PC-9 (cell line): ENCODE measurements around the gene KCNG1. TPM values are rescaled to one million over a fixed set of nuclear protein-coding genes. Genes with fewer than 3 reads are reported as not detected.

ENCODE experiments used
- BruUV-seq: library from RNA; stranded (reverse); fragments of 400-500 nt; replicated peaks from 2 replicates; lab custom pipeline; 2021; lab: Mats Ljungman, UMichigan
- CTCF ChIA-PET: fragments of 300-600 bp; sonication (Branson Sonifier 250); formaldehyde crosslinking; loops from one replicate; lab custom pipeline; 2022; ENCODE audit warnings: antibody characterized with exemption; lab: Charles Lee
- POLR2A ChIA-PET: fragments of 300-600 bp; sonication (Branson Sonifier 250); formaldehyde crosslinking; loops from one replicate; lab custom pipeline; 2022; ENCODE audit warnings: antibody characterized with exemption; ENCODE audit not compliant: unreplicated experiment; lab: Charles Lee
- DNase-seq, 2 experiments: peaks; one replicate each; pipeline versions ENCODE4 v3.0.0 to v3.0.0-alpha.2; 2015 to 2022; ENCODE audit warnings: mixed read lengths in 1 of 2
- H2AFZ ChIP-seq: fragments of 200-600 bp; sonication (generic); 2 replicates; pipeline ENCODE4 v1.8.1; 2017; ENCODE audit warnings: antibody characterized with exemption
- H3F3A ChIP-seq: fragments of 200-600 bp; sonication (generic); 2 replicates; pipeline ENCODE4 v1.8.1; 2017; ENCODE audit warnings: antibody characterized with exemption, mild to moderate bottlenecking, low read depth; ENCODE audit not compliant: insufficient read depth
- H3K27ac ChIP-seq: fragments of 200-600 bp; sonication (generic); 2 replicates; pipeline ENCODE4 v1.6.1; 2016; ENCODE audit warnings: mixed run types
- H3K27me3 ChIP-seq: fragments of 200-600 bp; sonication (generic); 2 replicates; pipeline ENCODE4 v1.6.1; 2016; ENCODE audit warnings: low read depth, mixed run types; ENCODE audit not compliant: insufficient read depth
- H3K36me3 ChIP-seq: fragments of 200-600 bp; sonication (generic); 2 replicates; pipeline ENCODE4 v1.6.1; 2016; ENCODE audit warnings: low read depth, mixed run types
- H3K4me1 ChIP-seq: fragments of 200-600 bp; sonication (generic); replicated peaks from 2 replicates; pipeline ENCODE4 v1.6.1; 2016; ENCODE audit warnings: mixed run types; ENCODE audit not compliant: insufficient read depth
- H3K4me2 ChIP-seq: fragments of 200-600 bp; sonication (generic); 2 replicates; pipeline ENCODE4 v1.6.1; 2017; ENCODE audit warnings: mixed run types
- H3K4me3 ChIP-seq: fragments of 200-600 bp; sonication (generic); 2 replicates; pipeline ENCODE4 v1.6.1; 2016; ENCODE audit warnings: mixed run types
- H3K79me2 ChIP-seq: fragments of 200-600 bp; sonication (generic); 2 replicates; pipeline ENCODE4 v1.6.1; 2017; ENCODE audit warnings: low read depth, mixed run types
- H3K9me2 ChIP-seq: fragments of 200-600 bp; sonication (generic); 2 replicates; pipeline ENCODE4 v1.8.1; 2017; ENCODE audit warnings: mild to moderate bottlenecking; ENCODE audit not compliant: insufficient read depth
- H3K9me3 ChIP-seq: fragments of 200-600 bp; sonication (generic); 2 replicates; pipeline ENCODE4 v1.8.1; 2016; ENCODE audit warnings: low read depth; ENCODE audit not compliant: insufficient read depth
- H4K20me1 ChIP-seq: fragments of 200-600 bp; sonication (generic); 2 replicates; pipeline ENCODE4 v1.8.1; 2017; ENCODE audit not compliant: insufficient read depth
- EZH2 ChIP-seq: fragments of 200-600 bp; sonication (generic); IDR thresholded peaks from 2 replicates; pipeline ENCODE4 v1.8.0; 2017; ENCODE audit warnings: antibody characterized with exemption, low read depth
- intact Hi-C: fragments of 100-400 bp; cut with micrococcal nuclease; formaldehyde crosslinking; loops from one replicate; pipeline ENCODE4 v1.10.0; 2022; ENCODE audit not compliant: unreplicated experiment
- total RNA-seq: library from RNA; stranded (reverse); gene quantifications from 2 replicates; pipeline ENCODE4 v1.2.3, GENCODE V29; 2021
- TF ChIP-seq, protein P1 (sequence below): fragments of 200-600 bp; sonication (generic); conservative IDR thresholded peaks from 2 replicates; pipeline ENCODE4 v1.6.1; 2017; ENCODE audit warnings: mixed run types, antibody characterized with exemption, mild to moderate bottlenecking, moderate library complexity

Gene KCNG1
- total RNA-seq, 1 experiment from 2014 or later = not detected

DNA sequence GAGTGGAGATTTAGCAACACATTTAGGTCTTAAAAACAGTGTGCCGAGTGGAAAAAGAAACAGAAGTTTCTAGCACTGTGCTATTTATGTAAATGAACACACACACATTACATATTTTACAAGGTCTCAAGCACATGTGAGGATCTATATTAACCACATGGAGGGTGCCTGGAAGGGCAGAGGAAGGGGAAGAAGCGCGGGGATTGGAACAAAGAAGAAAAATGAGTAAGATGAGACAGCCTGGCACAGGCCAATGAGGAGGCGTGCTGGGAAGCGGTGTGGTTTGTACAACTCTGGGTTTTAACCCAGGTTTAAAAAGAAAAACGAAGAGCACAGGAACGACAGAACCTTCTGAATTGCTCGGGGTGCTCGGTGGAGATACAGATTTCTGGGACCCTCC is 5.7 kb downstream of the KCNG1 start:
- H3K4me1 ChIP-seq = no peaks in the 10 kb centered on the region
- peaks cover 82% of the 10 kb centered on the region for H3K27me3 ChIP-seq
- TF ChIP-seq EZH2 = no peak
- TF ChIP-seq, protein P1, sequence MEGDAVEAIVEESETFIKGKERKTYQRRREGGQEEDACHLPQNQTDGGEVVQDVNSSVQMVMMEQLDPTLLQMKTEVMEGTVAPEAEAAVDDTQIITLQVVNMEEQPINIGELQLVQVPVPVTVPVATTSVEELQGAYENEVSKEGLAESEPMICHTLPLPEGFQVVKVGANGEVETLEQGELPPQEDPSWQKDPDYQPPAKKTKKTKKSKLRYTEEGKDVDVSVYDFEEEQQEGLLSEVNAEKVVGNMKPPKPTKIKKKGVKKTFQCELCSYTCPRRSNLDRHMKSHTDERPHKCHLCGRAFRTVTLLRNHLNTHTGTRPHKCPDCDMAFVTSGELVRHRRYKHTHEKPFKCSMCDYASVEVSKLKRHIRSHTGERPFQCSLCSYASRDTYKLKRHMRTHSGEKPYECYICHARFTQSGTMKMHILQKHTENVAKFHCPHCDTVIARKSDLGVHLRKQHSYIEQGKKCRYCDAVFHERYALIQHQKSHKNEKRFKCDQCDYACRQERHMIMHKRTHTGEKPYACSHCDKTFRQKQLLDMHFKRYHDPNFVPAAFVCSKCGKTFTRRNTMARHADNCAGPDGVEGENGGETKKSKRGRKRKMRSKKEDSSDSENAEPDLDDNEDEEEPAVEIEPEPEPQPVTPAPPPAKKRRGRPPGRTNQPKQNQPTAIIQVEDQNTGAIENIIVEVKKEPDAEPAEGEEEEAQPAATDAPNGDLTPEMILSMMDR = no peak
- H3K4me3 ChIP-seq = no peak overlapping the region
- no peak overlapping the region for H3K27ac ChIP-seq
- H4K20me1 ChIP-seq = no peaks in the 10 kb centered on the region
- ChIA-PET POLR2A (no interaction called here), CTCF (no interaction called here)
- no peaks in the 10 kb centered on the region for H3K79me2 ChIP-seq
- H3F3A ChIP-seq = no peaks in the 10 kb centered on the region
- intact Hi-C loops = no loop called here
- H3K9me2 ChIP-seq = no peaks in the 10 kb centered on the region
- H2AFZ ChIP-seq = no peak overlapping the region
- BruUV-seq = no TSS peak
- H3K36me3 ChIP-seq = no peaks in the 10 kb centered on the region
- H3K4me2 ChIP-seq = no peak overlapping the region
- DNase-seq = no peak
- no peaks in the 10 kb centered on the region for H3K9me3 ChIP-seq

DNA sequence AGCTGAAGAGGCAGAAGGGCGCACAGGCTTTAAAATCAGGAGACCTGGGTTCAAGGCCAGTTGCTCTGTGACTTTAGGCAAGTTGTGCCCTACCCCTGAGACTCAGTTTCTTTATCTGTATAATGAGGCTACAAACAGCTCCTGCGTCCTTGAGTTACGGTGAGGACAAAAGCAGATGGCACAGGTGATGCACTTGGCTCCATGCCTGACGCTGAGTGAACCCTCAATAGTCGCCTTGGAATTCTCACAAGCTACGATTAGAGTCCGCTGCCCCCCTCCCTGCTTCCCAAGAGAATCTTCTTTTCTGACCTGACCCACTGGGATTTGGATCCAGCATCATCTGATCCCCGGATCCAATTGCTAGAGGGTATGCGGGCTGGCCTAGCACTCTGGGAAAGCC is 6.4 kb downstream of the KCNG1 start:
- H3F3A ChIP-seq = no peaks in the 10 kb centered on the region
- H3K27me3 ChIP-seq = peaks cover 78% of the 10 kb centered on the region
- no peak overlapping the region for H2AFZ ChIP-seq
- no peaks in the 10 kb centered on the region for H4K20me1 ChIP-seq
- no peaks in the 10 kb centered on the region for H3K9me3 ChIP-seq
- no peak overlapping the region for H3K4me2 ChIP-seq
- no peak overlapping the region for H3K27ac ChIP-seq
- no peaks in the 10 kb centered on the region for H3K9me2 ChIP-seq
- H3K4me1 ChIP-seq = no peaks in the 10 kb centered on the region
- BruUV-seq = no TSS peak
- H3K79me2 ChIP-seq = no peaks in the 10 kb centered on the region
- intact Hi-C loops = no loop called here
- no peak overlapping the region for H3K4me3 ChIP-seq
- no peak for DNase-seq
- ChIA-PET CTCF (no interaction called here), POLR2A (no interaction called here)
- TF ChIP-seq EZH2 = no peak
- TF ChIP-seq, protein P1 = no peak
- no peaks in the 10 kb centered on the region for H3K36me3 ChIP-seq

DNA sequence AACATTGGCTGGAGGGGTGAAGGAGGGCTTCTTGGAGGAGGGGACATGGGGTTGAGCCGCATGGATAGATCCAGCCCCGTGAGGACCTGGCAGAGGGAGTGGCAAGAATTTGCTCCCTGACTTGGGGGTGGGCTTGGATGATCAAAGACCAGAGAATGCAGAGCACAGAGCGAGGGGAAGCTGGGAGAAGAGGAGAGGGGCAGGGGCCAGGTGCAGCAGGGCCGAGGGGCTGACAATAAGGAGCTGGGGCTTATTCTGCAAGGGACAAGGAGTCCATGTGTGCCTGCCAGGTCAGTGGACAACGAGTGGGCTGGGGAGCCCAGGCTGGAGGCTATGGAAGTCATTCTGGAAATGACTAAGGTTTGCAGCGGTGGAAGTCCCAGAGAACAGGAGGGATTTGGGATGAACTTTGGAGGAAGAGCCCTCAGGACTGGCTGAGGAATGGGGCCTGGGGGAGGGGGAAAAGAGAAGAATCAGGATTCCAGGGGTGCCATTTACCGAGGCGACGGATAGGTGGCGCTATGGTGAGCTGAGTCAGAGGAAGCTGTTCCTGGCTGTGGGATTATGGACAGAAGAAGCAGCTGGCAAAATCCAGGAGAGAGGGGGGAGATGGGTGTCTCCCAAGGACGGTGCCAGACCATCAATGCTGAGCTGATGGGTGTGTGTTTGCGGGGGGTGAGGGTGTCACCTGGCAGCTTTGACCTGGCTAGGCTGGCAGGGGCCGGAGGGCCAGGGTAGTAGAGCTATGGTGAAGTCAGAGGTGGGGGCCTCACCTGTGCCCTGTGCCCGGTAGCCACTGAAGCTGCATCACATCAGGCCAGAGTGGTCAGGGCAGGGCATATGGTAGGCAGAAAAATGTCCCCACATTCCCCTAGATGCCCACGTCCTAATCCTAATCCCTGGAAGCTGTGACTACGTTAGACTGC is 7.8 kb downstream of the KCNG1 start:
- Histone ChIP-seq H4K20me1 (no peaks in the 10 kb centered on the region), H3K27me3 (peaks cover 67% of the 10 kb centered on the region), H3K27ac (no peak overlapping the region), H3K4me1 (no peaks in the 10 kb centered on the region), H3K4me3 (no peak overlapping the region), H3K9me2 (no peaks in the 10 kb centered on the region), H3F3A (no peaks in the 10 kb centered on the region), H3K9me3 (no peaks in the 10 kb centered on the region), H3K36me3 (no peaks in the 10 kb centered on the region), H2AFZ (no peak overlapping the region), H3K4me2 (no peak overlapping the region), H3K79me2 (no peaks in the 10 kb centered on the region)
- no TSS peak for BruUV-seq
- TF ChIP-seq, protein P1 = peak; percentile 89
- TF ChIP-seq EZH2 = no peak
- ChIA-PET CTCF (interaction anchor here (0.6 kb wide), 1 partner anchor 11 kb away, joined by 3 read pairs; no protein-coding TSS in a partner anchor), POLR2A (no interaction called here)
- peak in 1 of 2 experiments; percentile 45 for DNase-seq
- intact Hi-C loops = no loop called here
